Adrenal gland (tissue), 5 donors: ENCODE measurements around the gene RPL36.

ENCODE experiments used
- CTCF ChIP-seq, 6 experiments: fragments of 450-650 bp in 4 of 6; fragments of 200-600 bp in 2 of 6; sonication (generic) in 1 of 6; IDR thresholded peaks; 1 replicate in 5 of 6; 2 replicates in 1 of 6; pipeline versions ENCODE4 v1.5.1 to v1.8.0; 2016 to 2021; ENCODE audit warnings: antibody characterized with exemption in 6 of 6, mild to moderate bottlenecking in 2 of 6, moderate library complexity in 1 of 6
- POLR2A ChIP-seq, 2 donors: fragments of 450-650 bp; IDR thresholded peaks; one replicate each; pipeline ENCODE4 v1.6.1; 2017; ENCODE audit warnings: antibody characterized with exemption in 2 of 2, mild to moderate bottlenecking in 2 of 2, moderate library complexity in 1 of 2
- donor health status: DM: no; HTN: no; CAD: no.

GRCh38 chr19:5655412-5655811 lies 34.7 kb upstream of the RPL36 start:
- TF ChIP-seq CTCF (IDR thresholded peaks at IDR 0.05) (no peak), POLR2A (IDR thresholded peaks at IDR 0.05) (no peak)
